Suppressor macrophage treated with lipopolysaccharide for 4 hours (primary cell): ENCODE data around the gene LPAR1.
A peak's percentile ranks its signal among the peaks of the same experiment; 100 is the strongest.
"Not testable (repeated sequence)": the region's sequence is repeated elsewhere in the genome, so short reads cannot be mapped to it uniquely, and the experiment has no call there.

Experiments
- DNase-seq: peaks from one replicate; pipeline ENCODE4 v3.0.0-alpha.2; 2020

Gene LPAR1

DNA sequence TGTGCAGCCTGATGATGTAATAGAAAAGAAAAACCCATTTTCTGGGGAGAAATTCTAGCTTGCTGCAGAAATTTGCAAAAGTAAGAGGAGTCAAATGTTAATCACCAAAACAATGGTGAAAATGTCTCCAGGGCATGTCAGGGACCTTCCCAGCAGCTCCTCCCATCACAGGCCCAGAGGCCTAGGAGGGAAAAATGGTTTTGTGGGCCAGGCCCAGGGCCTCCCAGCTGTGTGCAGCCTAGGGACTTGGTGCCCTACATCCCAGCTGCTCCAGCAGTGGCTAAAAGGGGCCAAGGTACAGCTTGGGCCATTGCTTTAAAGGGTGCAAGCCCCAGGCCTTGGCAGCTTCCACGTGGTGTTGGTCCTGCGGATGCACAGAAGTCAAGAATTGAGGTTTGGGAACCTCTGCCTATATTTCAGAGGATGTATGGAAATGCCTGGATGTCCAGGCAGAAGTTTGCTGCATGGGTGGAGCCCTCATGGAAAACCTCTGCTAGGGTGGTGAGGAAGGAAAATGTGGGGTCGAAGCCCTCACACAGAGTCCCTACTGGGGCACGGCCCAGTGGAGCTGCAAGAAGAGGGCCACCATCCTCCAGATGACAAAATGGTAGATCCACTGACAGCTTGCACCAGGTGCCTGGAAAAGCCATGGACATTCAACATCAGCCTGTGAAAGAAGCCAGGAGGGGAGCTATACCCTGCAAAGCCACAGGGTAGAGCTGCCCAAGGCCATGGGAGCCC is 176.7 kb downstream of the LPAR1 start:
- DNase-seq, result not testable (repeated sequence)

DNA sequence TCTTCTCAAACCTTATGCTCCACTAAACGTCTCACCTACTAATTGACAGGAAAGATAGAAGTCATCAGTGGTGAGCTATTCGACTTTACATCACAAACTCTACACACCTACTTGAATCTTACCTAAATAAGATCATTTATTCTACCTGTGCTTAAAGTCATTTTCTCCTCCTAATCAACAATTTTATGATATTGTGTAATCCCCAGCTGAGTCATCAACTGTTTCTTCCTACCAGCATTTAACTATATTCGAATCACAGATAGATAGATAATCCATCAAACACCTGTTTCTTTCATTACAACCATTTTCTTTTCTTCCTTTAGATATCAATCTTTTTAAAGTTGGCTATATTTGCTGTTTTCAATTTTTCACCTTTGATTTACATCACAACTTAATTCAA is 181.5 kb downstream of the LPAR1 start:
- DNase-seq, result no peak

DNA sequence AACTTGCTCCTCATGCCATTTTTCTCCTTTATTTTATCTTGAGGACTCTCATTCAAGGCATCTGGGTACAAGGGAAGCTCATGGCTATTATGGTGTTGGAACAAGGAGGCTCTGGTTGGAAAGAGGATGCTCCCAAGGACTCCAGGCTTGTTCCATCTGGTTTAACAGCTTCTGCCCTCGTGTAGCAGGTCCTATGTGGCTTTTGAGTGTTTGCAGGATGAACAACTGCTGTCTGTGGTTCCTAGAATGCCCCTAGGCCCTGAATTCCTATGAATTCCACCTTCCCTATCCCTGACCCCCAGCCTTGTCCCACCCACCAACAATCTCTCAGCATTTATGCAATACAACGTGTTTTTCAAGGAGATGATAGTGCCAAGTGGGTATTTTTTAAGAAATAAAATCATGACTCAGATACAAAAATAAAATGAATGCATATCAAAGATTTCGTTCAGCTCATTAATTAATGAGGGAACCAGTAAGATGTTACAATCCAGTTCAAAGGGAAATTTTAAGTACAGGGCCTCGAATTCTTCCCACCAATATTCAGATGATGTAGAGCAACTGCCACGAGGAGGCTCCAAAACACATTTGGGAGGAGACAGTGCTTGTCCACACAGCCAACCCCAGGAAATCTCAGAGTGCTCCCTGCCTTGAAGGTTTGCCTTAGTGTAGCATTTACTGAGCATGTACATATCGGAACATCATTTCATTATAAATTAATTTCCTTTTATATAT is 187.7 kb downstream of the LPAR1 start:
- DNase-seq, result no peak

DNA sequence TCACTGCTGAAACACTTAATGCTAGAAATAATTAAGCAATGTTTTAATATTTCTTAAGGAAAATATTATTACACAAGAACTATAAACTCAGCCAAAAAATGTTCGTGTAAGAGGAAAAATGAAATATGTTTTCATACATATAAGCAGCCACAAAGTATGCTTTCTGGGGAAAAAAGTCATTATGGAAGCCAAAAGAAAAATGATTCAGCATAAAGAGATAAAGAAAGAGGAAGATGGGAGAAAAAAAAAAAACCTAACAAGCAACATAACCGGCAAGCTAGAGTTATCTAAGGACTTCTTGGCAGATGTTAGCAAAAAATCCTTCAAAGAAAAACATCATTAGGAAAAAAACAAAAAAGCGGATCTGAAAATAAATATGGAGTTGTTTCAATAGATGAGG is 190.6 kb downstream of the LPAR1 start:
- peak; percentile 51 for DNase-seq

DNA sequence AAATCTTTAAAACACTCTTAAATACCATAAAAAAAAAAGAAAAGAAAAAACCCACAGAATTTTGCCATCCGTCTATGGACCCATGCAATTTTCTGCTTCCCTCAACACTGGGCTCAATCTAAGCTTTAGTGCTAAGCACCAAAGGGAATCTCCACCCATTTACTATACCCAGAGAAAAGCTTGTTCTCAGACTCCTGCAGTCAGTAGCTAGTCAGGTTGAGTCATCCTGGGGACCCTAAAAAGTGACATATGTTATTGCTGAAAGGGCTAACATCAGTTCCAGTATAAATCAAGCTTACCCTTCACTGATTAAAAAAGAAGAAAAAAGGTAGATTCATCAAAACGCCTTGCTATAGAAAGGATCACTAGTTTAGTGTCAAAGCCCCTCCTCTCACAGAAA is 192.1 kb downstream of the LPAR1 start:
- no peak for DNase-seq

DNA sequence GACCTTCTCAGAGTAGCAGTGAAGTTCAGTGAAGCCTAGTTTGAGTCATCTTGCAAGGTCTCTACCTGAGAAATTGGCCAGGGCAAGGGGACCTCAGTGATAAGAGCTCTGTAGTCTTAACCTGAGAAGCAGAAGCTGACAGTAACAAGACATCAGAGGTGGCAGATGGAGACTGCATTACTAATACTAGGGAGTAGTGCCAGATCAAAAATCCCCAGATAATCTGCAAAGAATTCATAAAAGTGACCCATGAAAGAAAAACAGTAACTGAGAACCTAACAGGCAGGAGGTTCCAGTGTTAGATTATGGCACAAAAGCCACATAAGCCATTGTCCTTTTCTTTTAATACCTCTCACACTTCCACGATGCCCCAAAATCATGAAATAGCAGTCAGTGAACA is 194.1 kb downstream of the LPAR1 start:
- DNase-seq, result no peak

DNA sequence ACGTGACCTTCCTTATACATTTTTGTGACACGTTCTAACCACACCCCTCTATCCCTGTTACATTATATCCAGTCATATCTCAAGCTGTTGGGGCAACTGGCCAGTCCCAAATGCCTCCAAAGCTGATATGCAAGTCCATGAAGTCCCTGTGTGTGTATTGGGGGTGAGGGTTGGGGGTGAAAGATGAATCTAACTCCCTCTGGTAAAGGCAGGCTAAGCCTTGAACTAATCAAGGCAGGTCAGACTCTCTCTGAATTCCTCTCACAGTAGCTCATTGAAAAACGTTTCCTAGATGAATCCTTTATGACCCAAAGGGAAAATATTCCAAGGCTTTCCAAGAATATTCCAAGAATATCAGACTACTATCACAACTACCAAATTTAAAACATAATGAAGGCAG is 195.3 kb downstream of the LPAR1 start:
- no peak for DNase-seq

DNA sequence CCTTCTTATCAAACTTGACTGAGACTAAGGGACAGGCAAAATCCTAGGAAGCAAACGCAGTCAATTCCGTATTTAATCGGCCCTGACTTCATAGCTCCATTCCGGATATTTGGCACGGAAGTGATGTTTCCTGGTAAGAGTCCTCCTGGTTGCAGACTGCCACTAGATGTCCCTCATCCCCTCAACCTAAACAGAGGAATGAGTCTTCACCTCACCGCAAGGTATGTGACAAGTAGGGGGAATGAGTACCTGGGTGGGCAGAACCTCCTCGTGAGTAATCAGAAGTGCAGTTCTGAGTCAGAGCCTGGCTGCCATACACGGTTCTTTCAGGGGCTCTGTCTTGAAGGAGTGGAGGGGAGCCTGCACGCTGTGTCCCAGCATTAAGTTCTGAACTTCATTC is 196.1 kb downstream of the LPAR1 start:
- DNase-seq, result no peak

DNA sequence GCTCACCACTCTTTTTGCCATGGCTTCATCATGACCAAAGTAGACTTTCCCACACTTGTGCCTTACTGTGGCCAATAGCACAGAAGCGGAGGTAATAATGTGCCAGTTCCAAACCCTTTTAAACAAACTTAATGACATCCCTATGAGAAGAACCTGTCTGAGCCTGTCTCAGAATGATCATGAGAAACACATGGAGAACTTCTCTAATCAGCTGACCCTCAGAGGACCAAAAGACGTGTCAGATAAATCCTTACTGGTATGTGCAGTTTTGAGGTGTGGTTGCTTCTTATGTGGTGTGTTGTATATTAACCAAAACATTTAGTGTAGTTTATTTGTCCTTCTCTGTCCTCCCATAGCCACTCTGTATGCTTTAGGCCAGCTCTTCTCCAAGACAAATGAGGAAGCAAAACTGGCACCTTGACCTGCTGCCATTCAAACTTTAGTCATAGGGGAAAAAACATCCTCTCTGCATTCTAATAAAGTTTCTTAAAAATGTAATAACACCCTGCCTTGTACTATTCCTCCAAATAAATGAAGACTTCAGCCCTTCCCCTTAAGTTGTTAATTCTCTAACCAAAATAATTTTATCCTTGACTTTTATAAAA is 200.8 kb downstream of the LPAR1 start:
- no peak for DNase-seq

DNA sequence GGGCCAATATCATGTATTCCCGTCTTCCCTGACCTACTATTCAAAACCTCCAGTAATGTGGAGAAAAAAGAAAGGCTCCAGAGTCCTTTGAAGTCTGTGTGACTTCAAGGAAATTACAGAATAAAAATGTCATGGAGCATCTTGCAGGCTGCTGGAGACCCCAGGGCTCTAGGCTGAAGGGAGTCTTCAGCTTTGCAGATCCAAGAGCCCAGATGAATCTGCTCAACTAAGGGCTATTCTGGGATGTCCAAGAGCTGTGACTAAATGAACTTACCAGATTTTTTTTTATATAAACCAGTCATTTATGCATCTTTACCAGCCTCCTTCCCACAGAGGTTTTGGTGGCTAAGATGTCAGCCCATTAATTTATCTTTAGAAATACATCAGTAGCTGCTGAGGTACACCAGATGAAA is 202.4 kb downstream of the LPAR1 start:
- no peak for DNase-seq

DNA sequence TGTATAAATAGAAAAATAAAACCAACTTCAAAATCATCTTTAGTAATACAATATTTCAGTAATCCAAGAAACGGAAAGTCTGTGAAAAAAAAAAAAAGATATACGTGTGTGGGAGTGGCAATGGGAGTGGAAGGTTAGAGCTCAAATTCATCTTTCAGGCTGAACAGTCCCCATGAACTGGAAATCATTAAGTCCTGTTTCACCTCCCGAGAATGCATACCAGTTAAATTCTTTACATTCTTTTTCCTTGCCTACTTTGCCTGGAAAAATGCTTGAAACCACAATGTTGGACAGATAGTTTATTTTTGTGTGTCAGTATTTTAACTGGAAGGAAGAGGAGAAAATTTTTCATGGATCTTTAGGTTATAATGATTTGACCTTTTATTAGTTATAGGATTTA is 202.9 kb downstream of the LPAR1 start:
- DNase-seq, result no peak

DNA sequence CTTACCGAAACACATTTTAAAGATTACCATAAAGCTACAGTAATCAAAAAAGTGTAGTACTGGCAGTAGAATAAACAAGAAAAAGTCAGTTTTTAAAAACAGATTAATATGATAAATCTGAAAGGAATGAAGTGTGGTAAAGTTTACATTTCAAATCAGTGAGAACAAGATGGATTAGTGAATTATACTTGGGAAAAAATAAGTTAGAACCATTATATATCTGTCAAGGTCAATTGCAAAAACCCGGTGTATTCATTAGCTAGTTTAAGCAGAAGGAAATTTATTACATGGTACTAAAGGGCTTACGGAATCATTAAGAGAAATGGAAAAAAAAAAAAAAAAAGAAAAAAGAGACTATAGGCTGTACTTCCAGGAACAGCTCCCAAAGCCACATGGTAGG is 205.3 kb downstream of the LPAR1 start:
- no peak for DNase-seq

DNA sequence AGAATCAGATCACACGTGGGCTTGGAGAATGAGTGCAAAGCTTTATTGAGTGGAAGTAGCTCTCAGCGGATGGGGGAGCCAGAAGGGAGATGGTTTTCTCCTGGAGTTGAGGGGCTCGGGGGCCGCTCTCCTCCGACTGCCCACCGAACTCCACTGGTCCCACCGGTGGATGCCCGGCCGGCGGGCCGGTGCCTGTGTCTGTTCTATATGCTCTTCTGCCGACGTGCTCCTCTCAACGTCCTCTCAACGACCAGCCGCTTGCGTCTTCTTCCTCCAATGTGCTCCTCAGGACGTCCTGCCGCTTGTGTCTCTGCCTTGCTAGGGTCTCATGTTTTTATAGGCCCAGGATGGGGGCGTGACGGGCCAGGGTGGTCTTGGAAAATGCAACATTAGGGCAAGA is 207.8 kb downstream of the LPAR1 start:
- DNase-seq, result no peak

DNA sequence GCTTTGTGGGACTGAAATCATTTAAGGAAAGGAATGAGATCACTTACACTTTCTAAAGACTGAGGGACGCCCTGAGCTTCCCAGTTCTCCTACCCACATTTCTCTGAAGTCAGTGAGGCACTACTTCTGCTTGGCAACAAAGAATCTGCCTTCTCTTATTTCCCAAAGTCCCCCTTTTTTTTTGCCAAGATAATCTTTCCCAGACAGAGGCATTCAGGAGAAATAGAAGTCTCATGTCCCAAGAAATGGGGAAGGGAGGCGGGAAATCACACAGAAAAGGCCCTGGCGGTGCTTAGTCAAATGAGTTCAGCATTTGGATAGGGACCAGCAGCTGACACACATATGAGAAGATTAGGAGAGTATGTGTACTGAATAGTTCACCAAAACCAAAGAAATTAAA is 210.0 kb downstream of the LPAR1 start:
- peak; percentile 16 for DNase-seq

DNA sequence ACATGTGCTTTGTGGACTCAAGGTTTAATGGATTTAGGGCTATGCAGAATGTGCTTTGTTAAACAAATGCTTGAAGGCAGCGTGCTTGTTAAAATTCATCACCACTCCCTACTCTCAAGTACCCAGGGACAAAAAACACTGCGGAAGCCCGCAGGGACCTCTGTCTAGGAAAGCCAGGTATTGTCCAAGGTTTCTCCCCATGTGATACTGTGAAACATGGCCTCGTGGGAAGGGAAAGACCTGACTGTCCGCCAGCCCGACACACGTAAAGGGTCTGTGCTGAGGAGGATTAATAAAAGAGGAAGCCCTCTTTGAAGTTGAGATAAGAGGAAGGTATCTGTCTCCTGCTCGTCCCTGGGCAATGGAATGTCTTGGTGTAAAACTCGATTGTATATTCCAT is 211.9 kb downstream of the LPAR1 start:
- DNase-seq, result not testable (repeated sequence)

DNA sequence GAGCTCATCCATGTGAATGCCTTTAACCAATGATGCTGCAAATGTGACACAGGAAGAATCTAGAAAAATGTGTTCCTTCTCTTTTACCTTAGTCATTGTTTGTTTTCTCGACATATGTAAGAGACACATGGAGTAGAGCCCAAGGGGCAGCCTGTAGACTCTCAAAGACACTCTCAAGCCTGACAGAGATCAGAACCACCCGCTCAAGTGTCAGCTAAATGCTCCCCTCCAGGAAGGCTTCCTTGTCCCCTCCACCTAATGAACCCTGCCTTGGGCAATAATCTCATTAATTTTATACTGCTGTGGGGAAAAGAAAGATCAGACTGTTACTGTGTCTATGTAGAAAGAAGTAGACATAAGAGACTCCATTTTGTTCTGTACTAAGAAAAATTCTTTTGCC is 212.3 kb downstream of the LPAR1 start:
- DNase-seq, result no peak

DNA sequence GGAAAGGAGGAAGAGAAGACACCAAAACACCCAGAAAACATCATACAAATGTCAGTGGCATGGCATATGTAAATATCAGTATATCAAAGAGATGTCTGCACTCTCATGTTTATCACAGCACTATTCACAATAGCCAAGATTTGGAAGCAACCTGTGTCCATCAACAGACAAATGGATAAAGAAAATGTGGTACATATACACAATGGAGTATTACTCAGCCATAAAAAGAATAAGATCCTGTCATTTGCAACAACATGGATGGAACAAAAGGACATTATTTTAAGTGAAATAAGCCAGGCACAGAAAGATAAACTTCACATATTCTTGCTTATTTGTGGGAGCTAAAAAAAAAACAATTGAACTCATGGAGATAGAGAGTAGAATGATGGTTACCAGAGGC is 213.1 kb downstream of the LPAR1 start:
- DNase-seq, result not testable (repeated sequence)
